ENCODE data around the gene NKTR.

The NKTR gene

GRCh38 chr3:42662813-42663535, 62.5 kb downstream of the NKTR start:
- DNase-seq = no peak

GRCh38 chr3:42663581-42664437, 63.3 kb downstream of the NKTR start:
- DNase-seq = no peak

GRCh38 chr3:42664438-42664803, 63.9 kb downstream of the NKTR start:
- no peak for DNase-seq

GRCh38 chr3:42665050-42665878, 64.8 kb downstream of the NKTR start:
- DNase-seq = no peak

- no peak for DNase-seq
Observed at GRCh38 chr3:42666022-42666421, 65.5 kb downstream of the NKTR start.

- no peak for DNase-seq
Observed at GRCh38 chr3:42666577-42666998, 66.1 kb downstream of the NKTR start.

GRCh38 chr3:42667096-42667522, 66.6 kb downstream of the NKTR start:
- DNase-seq = no peak

GRCh38 chr3:42667523-42668412, 67.3 kb downstream of the NKTR start:
- no peak for DNase-seq

GRCh38 chr3:42668413-42668760, 67.9 kb downstream of the NKTR start:
- no peak for DNase-seq

GRCh38 chr3:42668793-42669217, 68.3 kb downstream of the NKTR start:
- DNase-seq = no peak

GRCh38 chr3:42670051-42670576, 69.6 kb downstream of the NKTR start:
- no peak for DNase-seq

- no peak for DNase-seq
Observed at GRCh38 chr3:42670670-42671069, 70.2 kb downstream of the NKTR start.

- DNase-seq = no peak
Observed at GRCh38 chr3:42672515-42672914, 72.0 kb downstream of the NKTR start.

- DNase-seq = no peak
Observed at GRCh38 chr3:42673082-42673481, 72.6 kb downstream of the NKTR start.

- no peak for DNase-seq
Observed at GRCh38 chr3:42674146-42674545, 73.7 kb downstream of the NKTR start.

GRCh38 chr3:42675909-42676308, 75.4 kb downstream of the NKTR start:
- DNase-seq = no peak

- DNase-seq = no peak
Observed at GRCh38 chr3:42678447-42678846, 78.0 kb downstream of the NKTR start.

GRCh38 chr3:42680271-42680670, 79.8 kb downstream of the NKTR start:
- DNase-seq = no peak

- DNase-seq = no peak
Observed at GRCh38 chr3:42680806-42681205, 80.3 kb downstream of the NKTR start.

- DNase-seq = no peak
Observed at GRCh38 chr3:42681361-42682038, 81.0 kb downstream of the NKTR start.

GRCh38 chr3:42682301-42683070, 82.0 kb downstream of the NKTR start:
- DNase-seq = no peak
